ENCODE data around the gene IQSEC3.

IQSEC3 gene

DNA sequence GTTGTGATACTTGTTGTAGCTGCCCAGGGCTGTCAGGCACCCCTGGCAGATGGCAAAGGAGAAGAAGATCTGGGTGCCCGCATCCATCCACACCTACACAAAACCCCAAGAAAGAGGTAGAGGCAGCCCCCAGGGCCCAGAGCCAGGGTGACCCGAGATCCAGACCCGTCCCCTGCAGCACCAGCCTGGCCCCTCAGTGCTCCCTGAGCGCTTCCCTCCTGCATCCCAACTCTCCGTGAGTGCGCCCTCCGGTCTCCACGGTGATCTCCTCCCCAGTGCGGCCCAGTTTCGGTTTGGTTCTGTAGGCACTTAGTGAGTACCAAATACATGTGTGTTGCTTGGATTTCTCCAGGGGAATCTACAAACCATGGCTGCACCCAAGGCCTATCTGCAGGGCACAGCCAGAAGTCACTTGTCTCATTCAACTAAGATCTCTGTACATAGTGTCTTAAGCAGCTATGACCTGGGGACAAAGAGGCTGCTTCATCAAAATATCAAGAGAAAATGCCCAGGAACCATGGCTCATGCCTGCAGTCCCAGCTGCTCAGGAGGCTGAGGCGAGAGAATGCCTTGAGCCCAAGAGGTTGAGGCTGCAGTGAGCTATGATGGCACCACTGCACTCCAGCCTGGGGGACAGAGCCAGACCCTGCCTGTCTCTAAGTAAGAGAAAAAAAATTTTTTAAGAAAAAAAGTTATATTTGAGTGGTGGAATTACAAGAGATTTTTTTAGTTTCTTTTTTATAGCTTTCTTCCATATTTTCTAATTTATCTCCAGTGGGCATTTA, 131.5 kb downstream of the IQSEC3 start:
- DNase-seq (ENCODE audit: low read depth): no peak

GRCh38 chr12:198705-199104, 132.1 kb downstream of the IQSEC3 start:
- DNase-seq (ENCODE audit: low read depth): no peak

DNA sequence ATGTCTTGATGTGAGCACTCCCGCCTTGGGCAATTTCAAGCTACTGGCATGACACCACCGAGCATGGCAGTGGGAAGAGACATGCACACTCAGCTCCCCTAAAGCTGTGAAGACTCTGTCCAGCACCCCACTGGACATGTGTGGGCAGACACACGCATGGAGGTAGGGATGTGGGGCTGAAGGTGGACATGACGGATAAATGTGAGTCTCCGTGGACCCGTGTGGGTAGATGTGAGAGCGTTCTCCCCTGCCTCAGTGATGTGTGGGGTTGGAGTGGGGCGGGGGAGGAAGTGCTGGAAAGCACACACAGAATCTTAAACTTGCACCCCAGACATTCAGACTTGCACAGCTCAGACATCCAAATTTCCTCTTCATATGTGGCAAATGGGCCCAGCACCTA, 134.8 kb downstream of the IQSEC3 start:
- no peak for DNase-seq (ENCODE audit: low read depth)

- no peak for DNase-seq (ENCODE audit: low read depth)
Measured at GRCh38 chr12:202081-202731, 135.6 kb downstream of the IQSEC3 start.

DNA sequence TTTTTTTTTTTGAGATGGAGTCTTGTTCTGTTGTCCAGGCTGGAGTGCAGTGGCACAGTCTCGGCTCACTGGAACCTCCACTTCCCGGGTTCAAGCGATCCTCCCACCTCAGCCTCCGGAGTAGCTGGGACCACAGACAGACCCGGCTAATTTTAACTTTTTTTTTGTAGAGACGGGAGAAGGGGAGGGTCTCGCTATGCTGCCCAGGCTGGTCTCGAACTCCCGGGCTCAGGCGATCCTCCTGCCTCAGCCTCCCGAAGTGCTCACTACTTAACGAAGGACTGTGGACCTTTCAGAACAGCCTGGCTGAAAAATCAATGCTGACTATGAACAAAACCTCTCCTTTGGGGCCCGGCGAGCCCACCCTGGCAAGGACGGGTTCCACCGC, 136.5 kb downstream of the IQSEC3 start:
- DNase-seq (ENCODE audit: low read depth): no peak

DNA sequence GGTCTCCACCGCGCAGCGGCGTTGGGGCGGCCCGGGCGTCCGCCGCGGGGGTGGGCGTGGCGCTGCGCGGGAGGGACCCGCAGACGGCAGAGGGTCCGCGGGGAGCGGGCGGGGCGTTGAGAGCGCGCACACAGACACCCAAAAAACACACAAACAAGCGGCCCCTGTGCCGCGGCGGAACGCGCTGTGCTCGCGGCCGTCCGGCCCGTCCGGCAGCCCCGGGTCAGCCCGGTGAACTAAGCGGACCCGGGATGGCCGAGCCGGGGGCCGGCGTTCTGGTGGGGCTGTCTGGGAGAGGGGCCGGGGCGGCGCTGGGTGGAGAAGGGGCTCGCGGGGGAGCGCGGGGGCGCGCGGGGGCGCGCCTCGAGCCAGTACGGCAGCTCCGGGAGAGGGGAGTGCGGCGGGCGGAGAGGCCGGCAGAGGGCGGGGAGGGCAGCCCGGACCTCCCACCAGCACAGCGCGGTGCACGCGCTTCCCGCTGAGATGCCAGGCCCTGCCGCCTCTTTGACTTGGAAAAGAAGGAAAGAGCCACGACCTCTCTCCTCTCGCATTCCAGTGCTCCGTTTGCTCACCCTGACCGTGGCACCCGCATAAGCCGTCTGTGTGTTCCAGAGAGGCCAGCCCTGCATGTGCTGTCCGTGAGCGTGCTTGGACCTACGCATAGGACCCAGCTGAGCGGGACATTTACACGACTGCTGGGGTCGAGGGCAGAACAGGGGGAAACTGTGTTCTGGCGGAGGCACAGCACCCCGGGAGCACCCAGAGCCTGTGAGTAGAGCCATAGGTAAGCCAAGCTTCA, 137.1 kb downstream of the IQSEC3 start:
- DNase-seq (ENCODE audit: low read depth): no peak

GRCh38 chr12:204261-204678, 137.7 kb downstream of the IQSEC3 start:
- DNase-seq (ENCODE audit: low read depth): no peak

GRCh38 chr12:205026-205425, 138.5 kb downstream of the IQSEC3 start:
- DNase-seq (ENCODE audit: low read depth): no peak

DNA sequence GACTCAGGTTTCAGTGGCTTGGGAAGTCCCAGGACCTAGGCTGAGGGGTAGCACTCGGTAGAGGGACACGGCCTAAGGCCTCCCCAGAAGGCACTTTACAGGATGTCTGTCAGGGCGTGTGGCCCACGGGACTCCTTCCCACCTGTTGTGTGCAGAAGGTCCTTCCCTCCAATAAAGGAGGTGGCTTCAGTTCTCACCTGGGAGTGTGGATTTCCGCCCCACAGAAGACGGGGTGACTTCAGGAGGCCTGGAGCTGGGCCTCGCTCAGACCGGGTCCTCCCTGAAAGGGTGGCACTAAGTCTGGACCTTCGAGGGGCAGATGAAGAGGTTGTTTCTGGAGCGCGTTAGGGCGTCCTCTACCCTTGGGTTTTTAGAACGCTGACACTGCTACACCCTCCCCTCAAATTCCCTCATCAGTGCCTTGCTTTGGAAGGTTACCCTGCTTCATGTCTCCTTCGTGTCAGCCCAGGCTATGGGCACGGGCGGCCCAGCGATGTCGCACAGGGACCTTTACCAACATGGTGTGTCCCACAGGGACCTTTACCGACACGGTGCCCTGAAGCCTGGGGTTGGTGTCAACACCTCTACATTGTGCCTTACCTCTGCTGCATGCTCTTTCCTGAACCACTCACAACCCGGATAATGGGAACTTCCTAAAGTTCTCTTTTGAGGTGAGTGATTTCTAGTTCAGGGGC, 140.3 kb downstream of the IQSEC3 start:
- no peak for DNase-seq (ENCODE audit: low read depth)

GRCh38 chr12:207804-208203, 141.2 kb downstream of the IQSEC3 start:
- DNase-seq (ENCODE audit: low read depth): no peak

DNA sequence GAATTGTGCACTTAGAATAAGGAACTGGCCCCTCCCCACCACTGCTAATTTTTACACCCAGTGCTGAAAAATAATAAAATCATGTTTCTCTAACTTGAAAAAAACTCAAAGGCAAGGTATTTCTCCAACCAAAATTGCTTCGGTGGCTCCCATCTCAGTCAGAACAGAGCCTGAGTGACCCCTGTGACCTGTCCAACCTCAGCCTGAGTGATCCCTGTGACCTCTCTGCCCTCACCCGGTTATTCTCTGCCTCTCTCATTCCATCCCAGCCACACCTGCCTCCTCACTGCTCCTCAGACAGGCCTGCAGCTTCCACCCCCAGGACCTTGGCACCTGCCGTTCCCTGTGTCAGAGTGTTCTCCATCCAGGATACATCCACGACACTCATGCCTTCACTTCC, 142.2 kb downstream of the IQSEC3 start:
- no peak for DNase-seq (ENCODE audit: low read depth)

GRCh38 chr12:209246-209645, 142.7 kb downstream of the IQSEC3 start:
- no peak for DNase-seq (ENCODE audit: low read depth)

GRCh38 chr12:209851-210250, 143.3 kb downstream of the IQSEC3 start:
- no peak for DNase-seq (ENCODE audit: low read depth)

DNA sequence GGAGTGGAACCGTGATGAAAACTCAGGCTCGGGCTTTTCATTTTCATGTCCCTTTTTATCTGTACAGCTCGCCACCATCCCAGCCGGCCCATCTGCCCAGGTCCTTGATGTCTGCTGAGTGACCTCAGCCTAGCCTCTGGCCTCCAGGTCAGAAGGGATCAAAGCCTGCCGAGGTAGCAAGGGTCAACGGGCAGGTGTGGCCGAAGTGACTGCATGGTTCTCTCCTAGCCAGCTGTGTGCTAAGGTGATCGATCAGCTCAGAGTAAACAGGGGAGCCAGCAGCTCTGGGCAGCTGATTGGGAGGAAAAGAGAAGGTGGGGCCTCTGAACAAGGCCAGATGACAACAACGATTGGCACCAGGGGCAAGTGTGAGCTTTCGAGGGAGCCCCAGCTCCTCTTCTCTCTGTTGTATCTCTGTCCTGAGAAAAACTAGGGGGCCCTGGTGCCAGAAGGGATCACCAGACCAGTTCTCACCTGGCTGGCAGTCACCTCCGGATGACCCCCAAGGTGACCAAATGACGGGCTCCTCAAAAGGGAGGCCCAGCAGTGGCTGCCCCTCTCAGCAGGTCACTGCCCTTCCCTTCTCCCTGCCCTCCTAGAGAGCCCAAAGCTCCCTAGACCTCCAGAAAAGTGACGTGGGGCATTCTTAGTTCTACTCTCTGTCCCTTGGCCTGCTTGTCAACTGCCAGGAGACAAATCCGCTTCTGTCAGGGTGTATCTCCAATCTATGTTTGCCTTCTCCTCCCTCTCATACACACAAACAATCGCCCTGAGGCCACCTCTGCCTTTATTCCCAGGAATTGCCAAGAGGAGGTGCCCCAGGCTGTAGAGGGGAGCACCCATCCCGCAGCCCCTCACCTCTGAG, 143.9 kb downstream of the IQSEC3 start:
- DNase-seq (ENCODE audit: low read depth): no peak

DNA sequence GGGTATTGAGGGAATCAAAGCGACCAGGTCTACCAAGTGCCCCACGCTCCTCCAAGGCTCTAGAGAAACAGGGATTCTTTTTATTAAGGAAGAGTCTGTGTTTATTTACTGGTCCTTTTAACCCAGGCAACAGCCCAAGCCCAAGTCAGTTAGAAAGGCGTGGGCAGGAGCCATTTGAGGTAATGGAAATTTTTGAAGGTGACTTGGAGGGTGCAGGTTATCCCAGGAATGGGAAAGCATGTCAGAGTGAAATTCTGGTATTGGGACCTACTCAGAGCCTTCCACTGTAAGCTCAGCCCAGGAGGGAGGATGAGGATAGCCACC, 144.5 kb downstream of the IQSEC3 start:
- DNase-seq (ENCODE audit: low read depth): no peak

DNA sequence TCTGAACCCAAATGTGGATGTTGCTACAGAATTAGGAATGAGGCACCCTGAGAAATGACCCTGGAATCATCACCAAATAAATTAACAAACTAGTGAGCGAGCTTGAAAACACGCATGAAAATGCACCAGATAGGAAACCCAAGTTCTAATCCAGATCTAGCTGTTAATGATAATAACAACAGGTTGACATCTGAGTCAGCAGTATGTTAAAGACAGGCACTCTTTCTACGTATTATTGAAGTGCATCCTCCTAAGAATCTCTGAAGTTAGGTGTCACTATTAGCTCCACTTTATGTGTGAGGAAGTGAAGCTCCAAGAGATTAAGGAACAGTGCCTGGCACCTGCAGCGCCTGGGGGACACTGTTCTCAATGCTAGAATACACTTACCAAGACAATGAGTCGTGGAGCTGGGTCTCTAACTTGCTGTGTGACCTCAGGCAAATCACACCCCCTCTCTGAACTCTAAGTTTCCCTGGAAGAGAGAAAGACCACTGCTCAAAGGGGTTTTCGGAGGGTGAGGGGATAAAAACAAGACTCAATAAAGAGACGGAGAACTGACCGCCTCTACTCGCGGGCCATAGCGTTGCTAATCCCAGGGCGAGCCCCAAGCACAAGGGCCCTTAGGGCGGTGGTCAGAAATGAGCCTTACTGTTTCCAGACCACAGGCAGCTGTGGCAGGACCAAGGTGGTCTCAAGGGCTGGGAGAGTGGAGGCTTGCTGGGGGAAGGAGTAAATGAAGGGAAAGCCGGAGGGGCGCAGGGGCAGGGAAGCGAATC, 145.3 kb downstream of the IQSEC3 start:
- DNase-seq (ENCODE audit: low read depth): no peak

GRCh38 chr12:212415-212714, 145.8 kb downstream of the IQSEC3 start:
- DNase-seq (ENCODE audit: low read depth): no peak

- no peak for DNase-seq (ENCODE audit: low read depth)
Measured at GRCh38 chr12:212715-213526, 146.4 kb downstream of the IQSEC3 start.

DNA sequence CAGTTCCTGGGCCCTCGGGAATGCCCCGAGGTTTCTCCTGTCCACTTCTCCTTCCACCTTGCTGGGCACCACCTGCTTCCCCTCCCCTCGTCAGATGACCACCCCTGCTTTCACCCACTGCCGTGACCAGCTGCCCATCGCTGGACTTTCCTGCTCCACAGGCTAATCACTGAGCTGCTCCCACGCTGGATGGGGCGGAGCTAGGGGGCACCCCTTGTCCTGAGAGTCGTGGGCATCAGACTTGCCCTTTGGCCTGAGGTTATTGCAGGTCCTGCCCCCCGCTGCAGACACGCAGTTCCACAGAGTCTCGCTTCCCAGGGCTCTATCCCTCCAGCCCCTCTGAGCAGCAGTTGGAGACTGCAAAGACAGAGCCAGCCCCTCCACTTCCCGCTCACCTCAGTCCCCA, 147.0 kb downstream of the IQSEC3 start:
- no peak for DNase-seq (ENCODE audit: low read depth)

Data from activated gamma-delta T cell treated with anti-CD3 and anti-CD28 coated beads, Interleukin-2, amount 50 U/mL, for 16 hours (primary cell).